T-helper 1 cell (primary cell): ENCODE results near the gene PIWIL1.

Experiments used
- DNase-seq, 5 donors: peaks; one replicate each; pipeline ENCODE4 v3.0.0-alpha.2; 2012 to 2020

The PIWIL1 gene

DNA sequence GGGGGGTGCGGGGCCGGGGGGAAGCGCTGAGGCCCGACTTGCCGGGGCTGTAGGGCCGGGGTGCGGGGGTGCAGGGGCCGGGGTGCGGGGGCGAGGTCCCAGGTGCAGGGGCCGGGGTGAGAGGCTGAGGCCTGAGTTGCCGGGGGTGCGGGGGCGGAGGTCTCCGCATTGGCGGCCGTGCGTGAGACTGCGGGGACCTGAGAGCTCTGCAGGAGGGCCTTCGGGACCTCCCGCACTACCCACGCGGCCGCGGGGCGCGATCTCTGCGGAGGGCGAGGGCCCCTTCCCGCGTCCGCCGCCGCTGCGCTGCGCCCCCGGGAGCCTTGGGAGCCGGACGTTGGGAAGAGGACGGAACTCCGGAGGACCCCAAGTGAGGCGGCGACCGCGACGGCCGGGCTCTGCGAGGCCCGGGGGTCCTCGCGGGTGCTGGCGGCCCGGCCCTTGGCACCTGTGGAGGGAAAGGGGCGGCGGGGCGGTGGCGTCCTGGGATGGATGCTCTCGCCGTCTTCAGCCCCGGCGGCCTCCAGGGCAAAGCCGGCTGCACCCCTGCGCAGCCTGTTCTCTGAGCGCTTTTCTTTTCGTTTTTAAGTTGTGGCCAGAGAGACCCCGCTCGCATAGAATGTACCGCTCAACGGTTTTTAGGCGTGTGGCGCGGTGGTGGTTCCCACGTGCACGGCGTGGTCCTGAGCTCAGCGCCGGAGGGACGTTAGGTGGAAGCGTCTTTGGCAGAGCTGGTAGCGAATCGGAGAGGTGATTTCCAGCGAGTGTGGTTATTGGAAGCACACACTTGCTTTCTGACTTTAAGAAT is 1.3 kb downstream of the PIWIL1 start:
- DNase-seq, result no peak

DNA sequence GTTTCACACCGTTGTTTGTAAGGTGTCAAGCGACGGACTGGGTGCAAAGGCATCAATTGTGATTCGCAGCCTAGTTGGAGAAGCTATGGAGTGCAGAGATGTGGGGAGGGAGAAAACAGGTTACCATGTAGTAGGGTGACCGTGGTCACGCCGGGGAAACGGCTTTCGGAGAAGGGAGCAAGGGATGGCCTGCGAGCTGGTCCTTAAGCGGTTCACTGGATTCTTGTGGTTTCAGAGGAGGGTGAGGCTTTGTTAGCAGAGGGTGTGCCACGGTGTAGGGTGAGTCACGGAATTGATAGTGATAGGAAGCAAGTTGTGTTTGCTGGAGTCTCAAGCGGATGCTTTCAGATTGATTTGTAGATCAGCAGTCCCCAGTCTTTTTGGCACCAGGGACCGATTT is 2.3 kb downstream of the PIWIL1 start:
- DNase-seq, result no peak

DNA sequence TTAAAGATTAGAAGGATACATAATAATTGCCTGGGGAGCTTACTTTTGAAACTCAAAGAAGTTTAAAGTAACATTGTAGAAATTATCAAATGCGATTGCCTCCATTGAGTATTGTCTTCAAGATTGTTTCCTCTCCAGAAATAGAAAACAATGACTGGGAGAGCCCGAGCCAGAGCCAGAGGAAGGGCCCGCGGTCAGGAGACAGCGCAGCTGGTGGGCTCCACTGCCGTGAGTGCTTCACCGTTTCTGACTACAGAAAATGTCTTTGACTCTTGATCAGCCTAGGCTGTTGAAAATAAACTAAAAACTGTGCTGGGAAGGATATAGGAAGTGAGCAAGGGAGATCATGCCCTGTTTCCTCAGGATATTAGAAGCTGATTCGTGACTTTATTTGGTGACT is 4.8 kb downstream of the PIWIL1 start:
- no peak for DNase-seq

DNA sequence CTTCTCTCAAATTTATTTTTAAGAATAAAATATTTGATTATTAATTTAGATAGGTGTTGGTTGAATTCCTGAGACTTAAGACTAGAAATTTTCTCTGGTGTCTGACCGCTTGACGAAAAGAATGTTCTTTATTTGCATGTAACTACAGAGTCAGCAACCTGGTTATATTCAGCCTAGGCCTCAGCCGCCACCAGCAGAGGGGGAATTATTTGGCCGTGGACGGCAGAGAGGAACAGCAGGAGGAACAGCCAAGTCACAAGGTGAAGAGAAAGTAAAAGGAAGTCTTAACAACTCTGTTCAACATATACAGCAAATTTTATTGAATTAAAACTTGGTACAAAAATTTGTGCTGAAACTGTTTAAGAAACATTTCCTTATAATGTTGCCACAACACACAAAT is 5.2 kb downstream of the PIWIL1 start:
- no peak for DNase-seq

DNA sequence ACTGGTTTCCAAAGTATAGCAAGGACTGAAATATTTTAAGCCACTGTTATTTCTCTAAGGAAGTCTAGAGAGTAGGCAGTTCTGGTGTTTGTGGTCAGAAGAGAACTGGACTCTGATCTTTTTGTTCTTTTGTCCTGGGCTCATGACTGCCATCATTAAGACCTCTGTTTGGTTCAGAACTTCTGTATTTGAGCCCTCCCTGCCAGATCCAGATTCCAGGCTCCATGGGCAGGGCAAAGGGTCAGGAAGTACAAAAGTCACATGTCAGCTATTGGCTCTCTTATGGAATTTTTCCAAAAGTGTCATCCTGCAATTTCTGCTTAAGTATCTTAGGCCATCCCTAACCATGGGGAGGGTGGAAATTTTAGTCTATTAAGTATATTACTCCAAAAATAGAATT is 6.8 kb downstream of the PIWIL1 start:
- DNase-seq, result no peak

DNA sequence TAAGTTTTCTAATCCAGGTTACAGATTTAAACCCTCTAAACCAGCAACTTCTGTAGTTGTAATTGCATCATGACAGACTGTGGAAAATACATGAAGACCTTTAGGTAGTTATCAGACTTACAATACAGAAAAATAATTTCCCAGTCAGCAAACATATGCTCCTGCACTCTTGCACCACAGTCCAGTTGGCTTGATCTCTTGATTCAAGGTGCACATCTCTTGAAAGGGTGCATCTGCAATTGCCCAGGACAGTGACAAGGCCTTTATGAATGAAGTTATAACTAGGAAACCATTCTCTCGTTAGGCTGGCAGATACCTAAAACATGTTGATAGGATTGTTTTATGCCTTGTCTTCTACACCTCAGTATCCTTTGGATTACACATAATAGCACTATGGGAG is 7.6 kb downstream of the PIWIL1 start:
- DNase-seq, result no peak

DNA sequence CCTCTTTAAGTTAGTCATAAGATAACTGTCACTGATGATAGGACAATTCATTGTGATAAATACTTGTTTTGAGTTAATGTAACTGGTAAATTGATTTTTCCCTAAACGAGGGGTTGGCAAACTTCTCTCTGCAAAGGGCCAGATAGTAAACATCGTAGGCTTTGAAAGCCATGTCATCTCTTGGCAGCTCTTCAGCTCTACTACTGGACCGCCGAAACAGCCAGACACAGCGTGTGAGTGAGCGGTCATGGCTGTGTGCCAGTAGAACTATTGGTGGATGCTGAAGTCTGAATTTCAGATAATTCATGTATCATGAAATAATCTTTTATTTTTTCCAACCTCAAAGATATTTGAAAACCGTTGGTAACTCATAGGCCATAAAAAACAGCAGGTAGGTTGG is 9.9 kb downstream of the PIWIL1 start:
- no peak for DNase-seq

DNA sequence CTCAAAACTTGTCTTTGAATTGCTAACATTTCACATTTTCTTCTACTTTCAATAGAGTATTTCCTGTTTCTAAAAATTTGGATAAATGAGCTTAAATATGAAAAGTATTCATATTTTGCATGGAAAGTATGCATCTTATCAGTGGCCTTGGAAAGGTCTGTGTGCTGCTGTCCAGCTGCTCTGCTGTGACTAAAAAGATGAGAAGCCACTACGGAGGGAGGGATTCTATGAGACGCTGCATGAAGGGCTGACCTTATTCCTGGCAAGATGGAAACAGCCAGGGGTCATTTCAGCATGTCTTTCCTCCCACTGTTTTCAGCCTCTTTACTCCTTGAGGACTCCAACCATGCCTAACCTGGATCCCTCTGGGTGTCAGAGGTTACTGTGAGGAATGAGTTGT is 13.0 kb downstream of the PIWIL1 start:
- DNase-seq, result no peak

DNA sequence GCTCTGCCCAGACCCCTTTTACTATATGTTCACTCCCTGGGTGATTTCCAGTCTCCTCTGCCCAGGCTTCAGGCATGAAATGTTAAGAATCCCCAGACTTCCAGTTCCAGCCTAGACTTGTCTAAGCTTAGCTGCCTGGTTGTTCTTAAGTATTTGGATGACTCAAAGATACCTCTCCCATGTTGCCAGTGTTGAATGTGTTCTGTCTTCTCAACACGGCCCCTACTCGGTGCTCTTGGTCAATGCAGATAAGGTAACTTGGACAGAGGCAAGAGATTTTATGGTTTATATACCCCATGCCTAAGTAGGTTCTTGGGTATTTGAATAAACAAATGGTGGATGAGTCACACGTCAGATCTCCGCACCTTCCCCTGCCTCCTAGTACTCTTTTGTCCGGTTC is 13.6 kb downstream of the PIWIL1 start:
- no peak for DNase-seq

DNA sequence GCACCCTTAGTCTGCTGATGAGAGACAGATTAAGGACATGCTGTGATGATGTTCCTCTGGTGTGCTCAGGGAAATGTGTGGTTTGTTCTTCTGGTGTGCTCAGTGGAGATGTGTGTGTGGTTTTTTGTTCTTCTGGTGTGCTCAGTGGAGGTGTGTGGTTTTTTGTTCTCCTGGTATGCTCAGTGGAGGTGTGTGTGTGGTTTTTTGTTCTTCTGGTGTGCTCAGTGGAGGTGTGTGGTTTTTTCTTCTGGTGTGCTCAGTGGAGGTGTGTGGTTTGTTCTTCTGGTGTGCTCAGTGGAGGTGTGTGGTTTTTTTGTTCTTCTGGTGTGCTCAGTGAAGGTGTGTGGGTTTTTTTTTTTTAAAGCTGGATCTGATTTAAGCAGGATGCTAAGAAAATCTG is 15.4 kb downstream of the PIWIL1 start:
- no peak for DNase-seq

DNA sequence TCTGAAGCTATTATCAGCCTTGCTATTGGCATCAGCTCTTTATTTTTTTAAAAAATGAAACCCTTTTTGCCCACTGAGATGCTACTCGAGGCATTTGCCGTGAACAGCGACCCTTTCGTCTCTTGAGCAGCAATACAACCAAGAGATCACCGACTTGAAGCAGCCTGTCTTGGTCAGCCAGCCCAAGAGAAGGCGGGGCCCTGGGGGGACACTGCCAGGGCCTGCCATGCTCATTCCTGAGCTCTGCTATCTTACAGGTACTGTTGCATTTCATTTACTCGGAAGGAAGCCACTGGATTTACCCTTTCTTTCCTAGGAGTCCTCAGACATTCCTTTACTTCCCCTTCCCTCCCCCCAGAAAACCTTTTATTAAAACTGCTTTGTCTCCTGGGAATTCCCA is 16.7 kb downstream of the PIWIL1 start:
- no peak for DNase-seq

DNA sequence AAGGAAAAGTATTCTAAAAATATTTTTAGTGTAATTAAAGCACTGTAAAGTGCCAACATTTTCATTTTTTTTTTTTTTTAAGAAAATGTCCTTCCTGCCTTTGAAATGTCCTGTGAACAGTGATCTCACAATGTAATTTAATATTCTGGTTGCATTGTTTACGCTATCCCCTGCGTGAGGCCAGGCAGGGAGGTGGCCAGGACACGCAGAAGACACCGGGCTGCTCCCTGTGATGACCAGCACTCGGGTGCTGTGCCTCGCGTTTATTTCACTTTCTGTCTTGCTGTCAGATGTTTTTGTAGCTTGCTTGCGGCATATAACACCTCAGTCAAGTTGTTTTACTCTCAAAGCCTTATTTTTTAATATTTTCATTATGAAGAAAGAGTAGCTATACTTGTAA is 18.5 kb downstream of the PIWIL1 start:
- no peak for DNase-seq

DNA sequence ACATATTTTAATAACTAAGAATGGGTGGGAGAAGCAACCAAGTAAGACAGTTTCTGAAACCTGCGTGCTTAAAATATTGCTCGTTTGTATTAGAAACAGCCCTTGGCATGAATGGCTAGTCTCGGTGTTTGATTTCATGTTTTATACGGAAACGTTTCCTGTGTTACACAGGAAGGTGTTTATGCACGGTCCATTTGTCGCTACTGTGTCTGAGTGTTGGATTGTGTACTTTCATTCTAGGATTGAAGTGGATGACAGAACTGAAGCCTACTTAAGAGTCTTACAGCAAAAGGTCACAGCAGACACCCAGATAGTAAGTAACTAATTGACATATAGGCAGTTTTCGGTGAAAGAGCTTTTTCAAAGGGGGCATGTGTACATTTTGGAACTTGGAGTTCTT is 19.6 kb downstream of the PIWIL1 start:
- DNase-seq, result no peak

DNA sequence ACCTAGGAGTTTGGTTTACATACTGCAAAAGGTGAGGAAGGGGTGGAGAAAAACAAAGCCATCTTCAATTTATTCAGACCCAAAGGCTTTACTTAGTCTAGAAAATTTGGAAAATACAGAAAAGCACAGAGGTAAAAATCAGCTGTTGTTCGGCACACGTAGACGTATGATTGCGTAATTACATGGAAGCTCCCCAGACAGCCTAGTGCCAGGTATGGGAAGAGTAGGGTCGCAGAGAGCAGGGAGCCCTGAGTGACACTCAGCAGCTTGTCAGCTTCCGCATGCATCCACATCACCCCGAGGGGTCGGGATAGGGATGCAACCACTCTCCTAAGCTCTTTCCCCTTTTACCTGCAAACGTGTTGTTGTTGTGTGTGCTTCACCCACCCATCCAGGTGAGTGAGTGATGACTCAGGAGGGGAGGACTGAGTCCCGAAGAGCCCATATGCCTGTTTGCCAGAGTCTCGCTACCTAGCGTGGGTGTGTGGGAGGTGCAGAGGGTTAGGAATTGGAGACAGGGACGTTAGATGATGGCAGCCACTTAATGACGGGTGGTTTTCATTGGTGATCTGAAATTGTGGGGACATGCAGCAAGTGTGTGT is 20.1 kb downstream of the PIWIL1 start:
- no peak for DNase-seq

DNA sequence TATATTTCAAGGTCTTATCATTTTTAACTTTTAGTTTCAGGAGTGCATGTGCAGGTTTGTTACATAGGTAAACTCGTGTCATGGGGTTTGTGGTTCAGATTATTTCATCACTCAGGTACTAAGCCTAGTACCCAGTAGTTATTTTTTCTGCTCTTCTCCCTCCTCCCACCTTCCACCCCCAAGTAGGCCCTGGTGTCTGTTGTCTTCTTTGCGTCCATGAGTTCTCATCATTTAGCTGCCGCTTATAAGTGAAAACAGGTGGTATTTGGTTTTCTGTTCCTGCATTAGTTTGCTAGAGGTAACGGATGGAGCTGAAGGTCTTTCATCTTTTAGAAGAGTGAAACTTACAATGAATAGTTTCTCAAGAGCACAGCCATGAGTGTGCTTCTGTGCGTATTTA is 24.4 kb downstream of the PIWIL1 start:
- no peak for DNase-seq

DNA sequence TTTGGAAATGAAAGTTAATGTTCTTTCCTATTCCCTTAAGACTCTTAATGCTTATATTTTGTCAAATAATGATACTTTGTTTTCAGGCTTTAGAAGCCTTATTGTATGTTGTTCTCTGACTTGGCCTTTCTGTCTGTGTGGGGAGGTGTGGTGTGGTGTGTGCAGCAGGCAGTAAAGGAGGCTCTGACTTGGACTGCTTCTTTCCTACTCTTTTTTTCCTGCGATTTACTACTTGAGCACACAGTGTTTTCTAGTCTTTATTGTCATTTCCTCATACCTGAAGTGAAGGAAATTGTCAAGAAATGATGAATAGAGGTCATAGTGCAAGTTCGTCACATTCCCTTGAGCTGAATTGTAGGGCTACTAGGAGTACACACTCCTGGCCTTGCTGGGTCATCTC is 26.9 kb downstream of the PIWIL1 start:
- no peak for DNase-seq

DNA sequence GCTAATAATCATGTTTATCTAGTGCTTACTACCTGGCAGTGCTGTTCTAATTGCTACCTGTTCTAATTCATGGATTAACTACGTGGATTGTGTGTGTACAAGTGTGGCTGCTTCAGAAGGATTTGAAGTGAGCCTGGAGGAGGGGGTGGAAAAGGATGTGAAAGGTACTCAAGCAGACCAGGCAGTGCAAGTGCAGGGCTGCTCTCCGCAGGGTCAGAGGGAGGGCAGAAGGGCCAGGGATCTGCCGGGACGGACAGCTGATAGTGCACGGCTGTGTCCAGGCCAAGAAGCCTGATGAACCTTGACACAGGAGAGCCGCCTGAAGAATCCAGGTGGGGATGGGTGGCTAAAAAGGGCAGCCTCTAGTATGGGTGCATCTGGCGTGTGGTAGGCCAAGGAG is 28.5 kb downstream of the PIWIL1 start:
- no peak for DNase-seq

DNA sequence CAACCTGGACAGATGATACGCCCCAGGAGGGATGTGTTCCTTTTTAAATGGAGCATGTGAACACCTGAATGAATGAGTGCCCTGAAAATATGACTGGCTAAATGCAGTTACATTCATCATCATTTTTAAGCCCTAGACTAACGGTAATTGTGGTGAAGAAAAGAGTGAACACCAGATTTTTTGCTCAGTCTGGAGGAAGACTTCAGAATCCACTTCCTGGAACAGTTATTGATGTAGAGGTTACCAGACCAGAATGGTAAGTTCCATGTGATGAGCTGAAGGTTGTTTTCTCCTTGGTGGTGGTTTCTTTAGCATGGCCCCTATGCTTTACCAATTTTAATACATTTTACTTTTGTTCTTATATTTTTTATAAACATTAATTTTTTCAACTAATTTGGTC is 29.3 kb downstream of the PIWIL1 start:
- DNase-seq, result no peak

DNA sequence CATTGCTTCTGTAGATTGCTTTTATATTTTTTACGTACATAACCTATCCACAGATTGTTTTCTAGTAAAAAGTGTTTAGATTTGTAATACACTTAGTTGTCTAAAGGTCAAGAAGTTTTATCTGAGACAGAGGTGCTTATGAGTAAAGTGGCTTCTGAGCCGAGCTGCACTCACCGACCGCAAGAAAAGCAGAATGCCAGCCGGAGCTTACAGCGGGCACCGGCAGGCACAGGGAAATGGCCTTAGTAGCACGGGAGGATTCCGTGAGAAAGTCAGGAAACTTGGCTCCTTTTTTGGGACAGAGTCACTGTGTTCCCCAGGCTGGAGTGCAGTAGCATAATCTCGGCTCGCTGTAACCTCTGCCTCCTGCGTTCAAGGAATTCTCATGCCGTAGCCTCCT is 29.8 kb downstream of the PIWIL1 start:
- no peak for DNase-seq

DNA sequence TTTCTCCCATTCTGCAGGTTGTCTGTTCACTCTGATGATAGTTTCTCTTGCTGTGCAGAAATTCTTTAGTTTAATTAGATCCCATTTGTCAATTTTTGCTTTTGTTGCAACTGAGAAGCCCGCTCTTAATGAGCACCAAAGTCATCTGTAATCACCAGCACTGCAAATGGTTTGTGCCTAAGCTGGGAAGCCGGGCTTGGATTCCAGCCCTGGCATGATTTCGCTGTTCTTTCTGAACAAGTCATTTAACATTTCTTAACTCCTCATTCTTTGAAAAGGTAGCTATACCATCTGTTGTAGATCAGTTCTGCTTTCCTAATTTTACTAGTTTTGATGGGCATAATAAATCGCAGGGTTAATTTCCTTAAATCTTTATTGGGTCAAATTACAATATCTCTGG is 32.1 kb downstream of the PIWIL1 start:
- no peak for DNase-seq

DNA sequence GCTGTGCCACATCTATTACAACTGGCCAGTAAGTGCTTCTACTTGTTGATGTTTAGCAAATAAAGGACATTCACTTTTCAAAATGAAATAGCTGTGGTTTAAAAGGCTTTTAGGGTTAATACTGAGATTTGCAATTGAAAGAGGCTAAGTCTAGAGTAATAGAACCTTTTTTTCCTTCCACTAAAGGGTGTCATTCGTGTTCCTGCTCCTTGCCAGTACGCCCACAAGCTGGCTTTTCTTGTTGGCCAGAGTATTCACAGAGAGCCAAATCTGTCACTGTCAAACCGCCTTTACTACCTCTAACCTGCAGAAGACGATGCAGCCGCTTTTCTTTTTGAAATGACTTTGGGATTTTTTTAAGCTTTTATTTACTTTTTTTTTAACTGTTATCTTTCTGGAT is 33.6 kb downstream of the PIWIL1 start:
- DNase-seq, result no peak

DNA sequence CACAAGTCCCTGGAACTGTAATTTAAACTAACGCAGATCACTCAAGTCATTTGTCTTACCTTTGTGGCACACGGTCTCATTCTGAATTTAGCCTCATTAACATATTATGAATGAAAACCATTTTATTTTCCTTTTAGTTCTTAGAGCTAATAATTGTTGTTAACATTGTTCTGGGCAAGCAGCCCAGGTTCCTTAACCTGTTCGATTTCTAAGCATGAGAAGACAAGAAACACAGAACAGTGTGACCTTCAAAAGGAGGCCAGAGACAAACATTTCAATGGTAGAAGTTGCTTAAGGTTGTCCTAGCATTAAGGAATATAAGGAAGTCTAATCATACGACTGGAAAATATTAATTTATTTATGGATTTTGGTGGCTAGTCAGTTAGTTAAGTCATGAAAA is 35.2 kb downstream of the PIWIL1 start:
- DNase-seq, result no peak

DNA sequence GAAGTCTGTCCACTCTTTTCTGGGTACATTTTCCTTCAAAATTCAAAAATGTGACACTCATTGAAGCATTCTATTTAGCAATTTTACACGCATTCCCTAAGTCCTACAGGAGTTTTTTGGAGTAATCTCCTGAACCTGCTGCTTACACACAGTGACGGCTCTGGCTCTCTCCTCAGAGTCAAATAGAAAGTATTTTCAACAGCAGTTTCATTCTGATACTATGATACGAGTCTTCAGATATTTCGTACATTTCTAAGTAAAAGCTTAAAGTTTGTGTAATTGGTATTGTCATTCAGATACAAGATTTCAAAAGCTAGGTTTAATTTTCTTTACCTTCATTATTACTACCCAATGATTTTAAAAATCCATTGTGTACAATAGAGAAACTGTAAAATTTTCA is 36.4 kb downstream of the PIWIL1 start:
- peak in 1 of 5 donors; percentile 2 for DNase-seq

DNA sequence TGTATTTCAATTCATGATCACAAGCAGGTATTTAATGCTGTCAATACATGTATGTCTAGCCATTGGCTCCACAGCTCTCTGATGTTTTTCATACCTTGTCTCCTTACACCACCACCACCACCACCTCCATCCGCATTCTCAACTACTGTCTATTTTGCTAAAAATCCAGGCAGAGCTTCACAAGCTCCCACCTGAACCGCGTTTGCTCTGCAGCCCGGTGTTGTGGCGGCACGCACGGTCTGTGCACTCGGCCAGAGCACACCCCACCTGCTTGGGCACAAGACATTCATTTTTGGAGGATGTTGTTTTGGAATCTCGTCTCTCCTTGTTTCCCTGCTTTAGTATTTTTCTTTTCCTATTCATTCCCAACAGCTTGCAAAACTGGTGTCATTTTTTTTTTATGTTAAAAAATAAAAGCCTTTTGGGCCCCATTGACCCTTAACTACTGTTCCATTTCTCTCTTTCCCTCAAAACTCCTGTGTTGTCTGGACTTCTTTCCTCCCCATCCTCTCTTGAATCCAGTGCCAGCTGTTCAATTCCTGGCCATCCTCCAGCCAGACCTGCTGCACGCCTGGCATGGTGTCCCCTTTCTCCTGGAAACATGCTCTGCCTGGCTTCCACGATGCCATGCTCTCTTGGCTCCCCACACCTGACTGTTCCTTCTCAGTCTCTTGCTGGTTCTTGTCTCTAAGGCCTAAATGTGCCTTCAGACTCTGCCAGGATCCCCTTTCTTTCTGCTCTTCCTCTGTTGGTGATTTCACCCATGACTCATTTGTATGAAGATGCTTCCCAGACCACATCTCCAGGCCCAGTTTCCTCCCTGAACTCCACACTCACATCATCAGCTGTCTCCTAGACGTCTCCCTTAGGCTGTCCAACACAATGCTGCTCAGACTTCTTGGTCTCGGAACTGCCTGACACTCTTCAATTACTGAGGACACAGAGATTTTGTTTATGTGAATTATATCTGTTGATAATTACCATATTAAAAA is 37.9 kb downstream of the PIWIL1 start:
- DNase-seq, result no peak
